Stimulated activated effector memory CD8-positive, alpha-beta T cell treated with anti-CD3 and anti-CD28 coated beads, Interleukin-12 subunit alpha, Interleukin-12 subunit beta, amount 100 ng/mL, for 72 hours (primary cell): Measurements from ENCODE around the gene QDPR.
"Not testable (repeated sequence)": the region's sequence is repeated elsewhere in the genome, so short reads cannot be mapped to it uniquely, and the experiment has no call there.

Experiments used
- ATAC-seq: fragments of 150-1000 bp; cut with Tn5 transposase; 2 replicates; pipeline ENCODE4 v1.10.0; 2021
- DNase-seq, 2 donors: peaks; one replicate each; pipeline ENCODE4 v3.0.0; 2021 to 2022; ENCODE audit warnings: low spot score in 2 of 2
- H3K27ac Mint-ChIP-seq: one replicate; pipeline ENCODE4 v1.8.0; 2022; ENCODE audit warnings: mild to moderate bottlenecking, mixed read lengths
- H3K36me3 Mint-ChIP-seq: one replicate; pipeline ENCODE4 v1.8.0; 2022; ENCODE audit warnings: mild to moderate bottlenecking, mixed read lengths
- H3K4me1 Mint-ChIP-seq: one replicate; pipeline ENCODE4 v1.8.0; 2022; ENCODE audit warnings: mixed read lengths
- H3K4me3 Mint-ChIP-seq: one replicate; pipeline ENCODE4 v1.8.0; 2022; ENCODE audit warnings: mild to moderate bottlenecking, mixed read lengths
- H3K9me3 Mint-ChIP-seq: one replicate; pipeline ENCODE4 v1.8.0; 2022; ENCODE audit warnings: mixed read lengths

The QDPR gene

GRCh38 chr4:17537060-17537459, 25.2 kb upstream of the QDPR start:
- not testable (repeated sequence) for H3K4me1 Mint-ChIP-seq, H3K27ac Mint-ChIP-seq, H3K9me3 Mint-ChIP-seq, DNase-seq, H3K36me3 Mint-ChIP-seq, H3K4me3 Mint-ChIP-seq, ATAC-seq

- no peak overlapping the region for H3K4me3 Mint-ChIP-seq
Observed at GRCh38 chr4:17535906-17536305, 24.0 kb upstream of the QDPR start.

GRCh38 chr4:17535242-17535641, 23.4 kb upstream of the QDPR start:
- no peaks in the 10 kb centered on the region for H3K4me1 Mint-ChIP-seq
- H3K36me3 Mint-ChIP-seq, result no peaks in the 10 kb centered on the region
- no peak for DNase-seq
- no peak overlapping the region for H3K4me3 Mint-ChIP-seq
- H3K9me3 Mint-ChIP-seq, result no peaks in the 10 kb centered on the region
- ATAC-seq, result no peak
- no peak overlapping the region for H3K27ac Mint-ChIP-seq

More at GRCh38 chr4:17535906-17536305, 24.0 kb upstream of the QDPR start:
- Mint-ChIP-seq H3K27ac (no peak overlapping the region), H3K9me3 (no peaks in the 10 kb centered on the region), H3K4me1 (no peaks in the 10 kb centered on the region), H3K36me3 (no peaks in the 10 kb centered on the region)
- DNase-seq (no peak), ATAC-seq (no peak)

DNA sequence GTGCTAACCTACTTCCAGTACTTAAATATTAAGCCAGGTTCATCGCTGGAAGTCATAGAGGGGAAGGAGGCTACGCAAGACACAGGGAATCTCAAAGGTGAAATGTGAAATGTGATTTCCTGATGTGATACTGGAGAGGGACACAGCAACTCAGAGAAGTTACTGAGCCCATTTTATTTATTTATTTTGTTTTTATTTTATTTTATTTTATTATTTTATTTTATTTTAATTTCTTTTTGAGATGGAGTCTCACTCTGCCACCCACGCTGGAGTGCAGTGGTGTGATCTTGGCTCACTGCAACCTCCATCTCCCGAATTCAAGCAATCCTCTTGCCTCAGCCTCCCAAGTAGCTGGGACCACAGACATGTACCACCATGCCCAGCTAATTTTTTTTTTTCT, 22.8 kb upstream of the QDPR start:
- no peaks in the 10 kb centered on the region for H3K4me1 Mint-ChIP-seq
- no peak overlapping the region for H3K27ac Mint-ChIP-seq
- no peaks in the 10 kb centered on the region for H3K36me3 Mint-ChIP-seq
- no peak for ATAC-seq
- H3K9me3 Mint-ChIP-seq, result no peaks in the 10 kb centered on the region
- no peak overlapping the region for H3K4me3 Mint-ChIP-seq
- no peak for DNase-seq

DNA sequence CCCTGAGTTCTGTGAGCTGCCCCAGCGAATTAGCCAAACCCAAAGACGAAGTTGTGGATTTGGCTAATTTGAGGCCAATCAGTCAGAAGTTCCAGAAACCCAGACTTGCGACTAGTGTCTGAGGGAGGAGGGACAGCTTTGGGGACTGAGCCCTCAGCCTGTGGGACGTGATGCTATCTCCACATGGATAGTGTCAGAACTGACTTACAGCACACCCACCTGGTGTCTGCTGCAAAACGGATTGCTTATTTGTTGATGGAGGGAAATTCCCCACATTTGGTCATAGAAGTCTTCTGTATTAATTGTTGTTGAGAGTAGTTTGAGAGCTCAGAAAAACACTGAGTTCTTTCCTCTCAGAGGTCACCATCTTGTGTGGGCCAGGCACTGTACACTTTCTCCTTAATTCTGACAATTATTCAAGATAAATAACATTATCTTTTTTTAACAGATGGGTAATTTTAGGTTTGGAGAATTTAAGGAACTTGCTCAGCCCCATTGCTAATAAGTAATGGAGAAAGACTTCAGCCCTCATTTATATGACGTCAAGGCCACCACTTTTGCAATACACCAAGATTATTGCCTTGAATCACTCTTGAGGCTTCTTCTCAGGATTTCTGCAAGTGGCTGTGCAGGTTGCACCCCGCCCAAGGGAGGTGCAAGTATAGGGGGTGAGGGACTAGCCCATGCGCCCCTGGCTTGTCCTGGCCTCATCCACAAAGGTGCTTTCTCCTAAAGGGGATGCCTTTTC, 19.8 kb upstream of the QDPR start:
- H3K4me1 Mint-ChIP-seq, result no peaks in the 10 kb centered on the region

DNA sequence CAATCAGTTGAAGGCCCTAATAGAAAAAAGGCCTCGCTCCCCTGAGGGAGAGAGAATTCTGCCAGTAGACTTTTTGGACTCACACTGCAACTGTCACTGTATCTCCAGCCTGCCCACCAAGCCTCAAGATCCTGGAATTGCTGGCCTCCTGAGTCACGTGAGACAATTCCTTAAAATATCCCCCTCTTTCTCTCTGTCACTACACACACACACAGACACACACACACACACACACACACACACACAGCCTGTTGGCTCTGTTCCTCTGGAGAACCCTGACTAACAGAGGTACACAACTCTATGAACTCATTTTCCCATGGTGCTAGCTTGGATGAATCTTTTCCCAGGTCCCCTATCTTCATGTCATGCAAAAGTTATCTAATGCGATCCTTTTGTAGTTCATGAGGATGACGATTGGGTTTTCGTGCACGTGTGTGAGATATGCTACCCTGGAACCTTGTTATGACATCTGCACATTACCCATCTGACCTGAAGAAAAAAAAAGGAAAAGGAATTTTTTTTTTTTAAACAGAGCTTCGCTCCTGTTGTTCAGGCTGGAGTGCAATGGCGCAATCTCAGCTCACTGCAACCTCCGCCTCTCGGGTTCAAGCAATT, 16.8 kb upstream of the QDPR start:
- no peaks in the 10 kb centered on the region for H3K9me3 Mint-ChIP-seq
- H3K4me1 Mint-ChIP-seq, result no peaks in the 10 kb centered on the region
- ATAC-seq, result no peak
- no peak overlapping the region for H3K27ac Mint-ChIP-seq
- H3K4me3 Mint-ChIP-seq, result no peak overlapping the region
- no peak for DNase-seq
- no peaks in the 10 kb centered on the region for H3K36me3 Mint-ChIP-seq

More for the DNA sequence above, 19.8 kb upstream of the QDPR start:
- H3K4me3 Mint-ChIP-seq, result no peak overlapping the region
- no peak overlapping the region for H3K27ac Mint-ChIP-seq
- no peak for ATAC-seq
- no peaks in the 10 kb centered on the region for H3K9me3 Mint-ChIP-seq
- no peaks in the 10 kb centered on the region for H3K36me3 Mint-ChIP-seq
- no peak for DNase-seq

GRCh38 chr4:17526695-17527477, 15.0 kb upstream of the QDPR start:
- H3K4me1 Mint-ChIP-seq, result no peaks in the 10 kb centered on the region
- H3K9me3 Mint-ChIP-seq, result no peaks in the 10 kb centered on the region
- no peaks in the 10 kb centered on the region for H3K36me3 Mint-ChIP-seq
- no peak overlapping the region for H3K4me3 Mint-ChIP-seq
- ATAC-seq (no peak), DNase-seq (no peak)
- no peak overlapping the region for H3K27ac Mint-ChIP-seq

DNA sequence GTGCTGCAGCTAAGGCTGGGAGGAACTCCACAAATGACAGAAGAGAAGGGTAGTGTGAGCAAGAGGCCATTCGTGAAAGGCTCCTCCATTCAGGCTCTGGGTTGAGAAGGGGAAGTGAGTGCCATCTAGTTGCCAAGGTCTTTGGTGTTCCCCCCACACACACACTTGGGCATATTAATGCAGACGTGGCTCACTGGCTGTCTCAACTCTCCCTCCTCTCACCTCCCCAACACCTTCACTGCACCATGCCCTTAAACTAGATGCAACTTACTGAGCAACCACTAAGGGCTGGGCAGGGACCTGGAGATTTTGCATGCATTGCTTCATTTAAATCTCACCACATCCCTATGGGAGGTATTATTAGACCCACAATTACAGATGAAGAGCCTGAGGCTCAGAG, 11.8 kb upstream of the QDPR start:
- no peaks in the 10 kb centered on the region for H3K36me3 Mint-ChIP-seq
- H3K4me1 Mint-ChIP-seq, result no peaks in the 10 kb centered on the region
- DNase-seq (no peak), ATAC-seq (no peak)
- no peaks in the 10 kb centered on the region for H3K9me3 Mint-ChIP-seq
- H3K4me3 Mint-ChIP-seq, result no peak overlapping the region
- no peak overlapping the region for H3K27ac Mint-ChIP-seq

DNA sequence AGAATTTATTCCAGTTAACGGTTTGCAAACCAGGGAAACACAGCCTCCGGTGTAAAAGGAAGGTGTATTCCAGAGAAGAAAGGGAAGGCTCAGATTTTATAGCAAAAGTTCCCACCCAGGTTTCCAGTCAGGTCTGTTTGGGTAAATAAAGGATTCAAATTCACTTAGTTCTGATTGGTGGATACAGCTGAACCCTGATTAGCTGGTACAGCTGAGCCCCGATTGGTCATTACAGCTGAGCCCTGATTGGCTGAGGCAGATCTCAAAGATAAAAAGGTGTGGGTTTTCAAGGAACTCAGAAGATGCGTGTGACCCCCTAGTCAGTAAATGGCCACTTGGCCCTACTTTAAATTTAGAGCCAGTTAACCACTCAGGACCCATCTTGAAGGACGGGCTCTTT, 9.7 kb upstream of the QDPR start:
- DNase-seq, result no peak
- ATAC-seq, result no peak
- H3K27ac Mint-ChIP-seq, result no peak overlapping the region
- H3K36me3 Mint-ChIP-seq, result no peaks in the 10 kb centered on the region
- no peaks in the 10 kb centered on the region for H3K9me3 Mint-ChIP-seq
- no peaks in the 10 kb centered on the region for H3K4me1 Mint-ChIP-seq
- H3K4me3 Mint-ChIP-seq, result no peak overlapping the region

DNA sequence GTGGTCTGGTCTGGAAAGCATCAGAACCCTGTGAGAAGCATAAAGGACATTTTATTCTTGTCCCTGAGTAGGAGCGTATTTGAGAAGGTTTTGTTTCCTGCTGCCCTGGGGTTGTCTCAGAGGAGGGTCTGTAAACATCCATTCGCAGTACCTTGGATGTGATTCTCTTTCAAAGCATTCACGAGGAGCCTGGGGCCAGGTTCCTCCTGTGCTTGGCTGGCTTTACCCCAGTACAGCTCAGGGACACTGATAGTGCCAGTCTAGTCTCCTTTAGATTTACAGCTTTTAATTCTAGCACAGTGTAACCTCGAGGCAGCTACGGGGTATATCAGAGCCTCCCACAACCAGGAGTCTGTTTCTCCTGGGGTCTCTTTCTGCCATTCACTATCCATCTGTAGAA, 5.8 kb upstream of the QDPR start:
- Mint-ChIP-seq H3K9me3 (no peaks in the 10 kb centered on the region), H3K4me1 (peaks cover 4% of the 10 kb centered on the region), H3K27ac (no peak overlapping the region), H3K36me3 (no peaks in the 10 kb centered on the region), H3K4me3 (no peak overlapping the region)
- ATAC-seq (no peak), DNase-seq (no peak)

DNA sequence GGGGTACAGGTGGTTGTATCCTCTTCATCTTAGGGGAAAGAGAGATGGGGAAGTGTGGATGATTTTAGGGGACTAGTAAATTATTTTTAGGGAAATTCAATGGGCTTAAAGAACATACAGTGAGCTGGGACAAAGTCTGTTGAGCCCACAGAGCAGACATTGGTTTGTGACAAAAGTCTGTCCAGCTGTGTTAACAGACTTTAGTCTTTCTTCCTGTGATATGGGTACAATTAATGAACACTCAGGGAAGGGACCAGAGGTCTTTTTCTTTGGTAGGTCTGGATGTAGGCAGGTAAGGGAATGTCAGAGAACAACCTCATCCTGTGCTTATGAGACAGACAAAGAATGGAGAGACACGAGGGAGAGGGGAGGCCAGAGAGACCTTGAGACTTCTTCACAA, 5.1 kb upstream of the QDPR start:
- no peak for ATAC-seq
- Mint-ChIP-seq H3K9me3 (no peaks in the 10 kb centered on the region), H3K4me1 (peaks cover 9% of the 10 kb centered on the region), H3K4me3 (no peak overlapping the region), H3K36me3 (no peaks in the 10 kb centered on the region), H3K27ac (no peak overlapping the region)
- DNase-seq, result no peak

DNA sequence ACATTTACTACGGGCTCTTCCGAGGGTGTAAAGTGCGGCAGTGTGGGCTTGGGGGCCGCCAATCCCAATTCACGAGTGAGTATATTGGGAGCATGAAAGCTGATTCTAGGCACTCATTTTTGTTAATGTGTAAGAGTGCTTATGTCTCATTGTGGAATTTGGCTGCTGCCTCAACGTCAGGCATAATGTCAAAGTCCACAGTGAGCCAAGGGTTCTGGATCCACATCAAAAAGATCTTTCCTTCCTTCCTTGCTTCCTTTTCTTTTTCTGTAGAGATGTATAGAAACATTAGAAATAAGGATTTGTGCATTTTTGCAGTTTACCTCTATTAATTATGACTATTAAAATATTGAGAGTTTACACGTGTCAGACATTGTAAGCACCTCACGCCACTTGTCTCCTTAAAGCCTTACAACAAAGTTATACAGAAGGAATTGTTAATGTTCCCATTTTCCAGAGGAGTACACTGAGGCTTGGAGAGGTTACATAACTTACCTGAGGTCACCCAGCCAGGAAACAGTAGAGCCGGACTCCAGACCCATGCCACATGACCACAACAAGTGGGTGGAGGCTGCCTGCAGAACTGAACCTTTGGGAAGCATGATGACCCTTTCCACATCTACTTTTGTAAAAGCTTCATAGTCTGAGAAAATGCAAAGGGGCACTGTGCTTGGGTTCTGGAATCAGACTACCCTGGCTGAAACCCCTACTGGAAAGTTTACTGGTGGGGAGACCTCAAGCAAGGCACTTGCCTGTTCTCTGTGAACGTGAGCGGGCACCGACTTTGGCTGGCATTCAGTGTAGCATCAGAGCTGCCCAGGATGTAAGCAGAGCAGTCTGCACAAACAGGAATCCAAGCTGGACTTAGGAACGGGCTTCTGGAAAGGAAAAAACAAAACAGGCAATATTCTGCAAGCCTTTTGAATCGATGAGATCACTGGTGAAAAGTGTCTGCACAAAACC, 3.8 kb upstream of the QDPR start:
- DNase-seq (no peak), ATAC-seq (no peak)
- H3K9me3 Mint-ChIP-seq, result no peaks in the 10 kb centered on the region
- no peak overlapping the region for H3K4me3 Mint-ChIP-seq
- H3K4me1 Mint-ChIP-seq, result peaks cover 19% of the 10 kb centered on the region
- no peak overlapping the region for H3K27ac Mint-ChIP-seq
- peaks cover 7% of the 10 kb centered on the region for H3K36me3 Mint-ChIP-seq

DNA sequence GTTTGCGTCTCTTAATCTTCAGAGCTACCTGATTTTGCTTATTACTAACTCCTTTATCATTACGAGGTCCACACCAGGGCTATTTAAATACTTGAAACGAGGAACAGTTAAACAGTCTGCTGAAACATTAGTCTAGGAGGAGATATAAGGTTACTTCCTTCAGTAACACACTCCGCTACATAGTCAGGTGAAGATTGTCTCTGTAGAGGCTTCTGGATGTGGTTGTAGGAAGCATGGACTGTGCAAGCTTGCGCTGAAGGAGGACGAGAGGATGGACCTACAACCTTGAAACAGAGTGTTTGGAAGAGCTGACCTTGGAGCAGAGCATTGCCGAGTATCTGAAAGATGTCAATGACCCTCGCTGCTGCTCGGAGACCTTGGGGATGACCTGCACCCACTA, 3.0 kb upstream of the QDPR start, which contains the start of gene CLRN2:
TSS of gene CLRN2 (plus strand) at position 301 of the 400 bp plus-strand sequence. CDS start 102 bp downstream, outside the sequence.
- Mint-ChIP-seq H3K4me3 (no peak within 1 kb of the TSS), H3K9me3 (no peaks in the 10 kb centered on the region), H3K4me1 (peaks cover 27% of the 10 kb centered on the region), H3K36me3 (peaks cover 7% of the 10 kb centered on the region), H3K27ac (peak within 1 kb of the TSS; percentile 2)
- DNase-seq (no peak), ATAC-seq (no peak)

DNA sequence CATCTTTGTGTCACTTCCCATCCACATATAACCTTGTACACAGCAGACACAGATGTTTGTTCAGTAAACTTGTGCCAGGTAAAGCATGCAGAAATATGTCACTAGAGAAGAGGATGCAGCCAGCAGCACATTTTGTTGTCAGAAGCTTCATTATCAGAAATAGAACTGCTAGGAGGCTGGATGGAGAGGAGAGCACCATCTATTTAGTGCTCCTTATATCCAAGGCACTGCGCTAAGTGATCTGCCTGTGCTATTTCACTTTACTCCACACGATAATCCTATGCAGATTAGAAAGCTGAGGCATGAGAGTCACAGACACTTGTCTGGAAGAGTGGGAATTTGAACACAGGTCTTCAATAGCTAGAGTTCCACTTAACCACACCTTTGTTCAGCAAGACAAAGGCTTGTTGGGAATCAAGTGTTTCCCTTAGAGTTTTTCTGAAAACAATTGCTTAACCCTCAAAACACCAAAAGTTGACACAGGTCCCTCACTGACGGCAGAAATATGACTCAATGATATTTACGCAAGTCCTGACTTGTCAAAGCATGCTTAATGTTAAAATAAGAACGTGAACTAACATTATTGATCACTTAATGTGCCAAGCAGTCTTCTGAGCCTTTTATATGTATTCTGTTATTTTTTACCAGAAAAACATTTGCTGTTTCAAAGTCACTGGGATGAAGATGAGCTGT, 1.2 kb upstream of the QDPR start:
- ATAC-seq, result no peak
- DNase-seq, result no peak
- Mint-ChIP-seq H3K9me3 (no peaks in the 10 kb centered on the region), H3K4me1 (peaks cover 29% of the 10 kb centered on the region), H3K4me3 (peak overlapping the region; percentile 87), H3K36me3 (peaks cover 21% of the 10 kb centered on the region), H3K27ac (peak overlapping the region; percentile 76)
